ENCODE data around the gene CMIP. TPM values are rescaled to one million over a fixed set of nuclear protein-coding genes. Genes with fewer than 3 reads are reported as not detected.

CMIP gene
- total RNA-seq, 1 donor from 2014 or later, result 27.7 TPM

GRCh38 chr16:81551151-81551808, 106.7 kb downstream of the CMIP start:
- H3K27me3 ChIP-seq (ENCODE audit: control insufficient read depth, insufficient read depth, low read length), result no peaks in the 10 kb centered on the region
- DNase-seq (ENCODE audit: low read depth), result no peak
- no peak for TF ChIP-seq CTCF (IDR thresholded peaks at IDR 0.05; ENCODE audit: insufficient read depth, low read length, poor library complexity, severe bottlenecking)
- no peak overlapping the region for H3K4me3 ChIP-seq (ENCODE audit: low read depth, low read length)
- H3K36me3 ChIP-seq (ENCODE audit: control insufficient read depth, insufficient read depth, low read length), result no peaks in the 10 kb centered on the region

GRCh38 chr16:81551821-81552304, 107.3 kb downstream of the CMIP start:
- Histone ChIP-seq H3K27me3 (ENCODE audit: control insufficient read depth, insufficient read depth, low read length) (no peaks in the 10 kb centered on the region), H3K4me3 (ENCODE audit: low read depth, low read length) (no peak overlapping the region), H3K36me3 (ENCODE audit: control insufficient read depth, insufficient read depth, low read length) (no peaks in the 10 kb centered on the region)
- no peak for TF ChIP-seq CTCF (IDR thresholded peaks at IDR 0.05; ENCODE audit: insufficient read depth, low read length, poor library complexity, severe bottlenecking)
- no peak for DNase-seq (ENCODE audit: low read depth)

GRCh38 chr16:81552743-81553079, 108.1 kb downstream of the CMIP start:
- no peak for DNase-seq (ENCODE audit: low read depth)
- no peak overlapping the region for H3K4me3 ChIP-seq (ENCODE audit: low read depth, low read length)
- no peak for TF ChIP-seq CTCF (IDR thresholded peaks at IDR 0.05; ENCODE audit: insufficient read depth, low read length, poor library complexity, severe bottlenecking)
- H3K27me3 ChIP-seq (ENCODE audit: control insufficient read depth, insufficient read depth, low read length), result no peaks in the 10 kb centered on the region
- H3K36me3 ChIP-seq (ENCODE audit: control insufficient read depth, insufficient read depth, low read length), result no peaks in the 10 kb centered on the region

DNA sequence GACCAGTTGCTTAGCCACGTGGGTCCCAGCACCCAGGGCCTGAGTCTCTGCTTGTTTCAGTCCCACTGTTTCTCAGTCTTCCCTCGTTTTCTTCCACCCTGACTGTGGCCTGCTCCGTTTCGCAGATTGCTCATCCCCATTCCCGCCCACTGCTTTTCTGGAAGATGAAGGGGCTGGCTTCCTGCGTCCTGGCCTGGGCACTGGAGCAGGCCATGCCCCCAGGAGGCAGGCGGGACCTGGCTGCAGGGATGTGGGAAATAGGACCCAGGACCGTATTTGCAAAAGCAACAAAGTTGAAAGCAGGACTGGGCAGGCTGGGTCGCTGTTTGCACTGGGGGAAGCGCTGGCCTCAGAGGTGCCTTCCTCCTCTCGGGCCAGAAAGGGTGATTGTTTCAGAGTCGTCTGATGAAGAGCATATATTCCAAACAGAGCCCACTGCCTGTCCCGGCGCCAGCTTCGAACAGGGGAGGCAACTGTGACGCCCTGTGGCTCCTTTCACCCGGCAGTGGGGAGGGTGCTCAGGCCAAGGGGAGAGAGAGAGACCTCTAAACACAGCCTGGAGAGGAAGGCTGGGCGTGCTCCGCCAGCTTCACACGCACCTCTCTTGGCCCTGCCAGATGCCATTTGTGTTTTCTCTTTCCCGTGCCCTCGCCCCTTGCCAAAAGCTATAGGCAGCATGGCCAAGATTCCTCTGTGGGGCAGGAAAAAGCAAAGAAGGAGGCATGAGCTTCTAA, 108.6 kb downstream of the CMIP start:
- Histone ChIP-seq H3K36me3 (ENCODE audit: control insufficient read depth, insufficient read depth, low read length) (no peaks in the 10 kb centered on the region), H3K4me3 (ENCODE audit: low read depth, low read length) (no peak overlapping the region), H3K27me3 (ENCODE audit: control insufficient read depth, insufficient read depth, low read length) (no peaks in the 10 kb centered on the region)
- TF ChIP-seq CTCF (IDR thresholded peaks at IDR 0.05; ENCODE audit: insufficient read depth, low read length, poor library complexity, severe bottlenecking), result no peak
- DNase-seq (ENCODE audit: low read depth), result no peak

DNA sequence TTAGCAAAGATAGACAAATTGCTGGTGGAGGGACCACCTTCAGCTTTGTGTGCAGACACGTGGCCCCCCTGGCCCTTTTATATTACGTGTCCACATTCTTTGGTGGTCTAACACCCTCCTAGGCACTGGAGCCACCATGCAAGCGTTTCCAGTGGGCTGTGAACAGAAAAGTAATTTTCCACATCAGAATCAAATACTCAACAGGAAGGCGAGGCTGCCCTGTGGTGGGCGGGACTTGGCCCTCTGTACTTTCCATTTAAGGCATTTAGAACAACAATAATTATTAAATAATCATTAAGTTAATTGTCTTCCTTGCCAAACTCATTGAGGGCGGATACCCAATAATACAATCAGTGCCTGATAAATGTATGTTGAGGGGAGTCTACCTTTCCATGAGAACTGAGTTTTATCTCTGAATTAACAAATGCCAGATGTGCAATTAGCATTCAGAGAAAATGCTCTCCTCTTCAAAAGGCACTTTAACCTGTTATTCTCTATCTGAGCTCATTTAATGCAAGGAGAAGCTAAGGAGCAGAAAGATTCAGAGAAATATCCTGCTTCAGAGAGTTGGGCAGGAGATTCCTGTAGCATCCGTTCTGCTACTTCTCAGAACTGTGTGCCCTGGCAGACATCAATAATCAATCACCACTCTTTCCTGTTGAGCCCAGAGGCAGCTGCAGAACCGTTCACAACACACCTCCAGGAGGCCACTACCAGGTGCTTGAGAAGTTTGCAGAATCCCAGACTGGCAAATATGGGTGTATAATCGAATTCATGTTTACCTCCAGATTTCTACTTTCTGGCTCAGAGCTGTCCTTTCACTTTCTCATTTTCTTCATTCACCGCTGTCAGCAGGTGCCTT, 109.4 kb downstream of the CMIP start:
- no peak overlapping the region for H3K4me3 ChIP-seq (ENCODE audit: low read depth, low read length)
- no peaks in the 10 kb centered on the region for H3K27me3 ChIP-seq (ENCODE audit: control insufficient read depth, insufficient read depth, low read length)
- H3K36me3 ChIP-seq (ENCODE audit: control insufficient read depth, insufficient read depth, low read length), result no peaks in the 10 kb centered on the region
- DNase-seq (ENCODE audit: low read depth), result no peak
- no peak for TF ChIP-seq CTCF (IDR thresholded peaks at IDR 0.05; ENCODE audit: insufficient read depth, low read length, poor library complexity, severe bottlenecking)
